ENCODE data around the gene KNSTRN.

Gene KNSTRN

GRCh38 chr15:40361640-40362039 is 20.9 kb upstream of the KNSTRN start:
- no peak for TF ChIP-seq CTCF (conservative IDR thresholded peaks at IDR 0.05)
- no peak for TF ChIP-seq ZFX (IDR thresholded peaks at IDR 0.05)
- H3K27ac ChIP-seq: no peak overlapping the region

- H3K27ac ChIP-seq: no peak overlapping the region
- TF ChIP-seq ZFX (IDR thresholded peaks at IDR 0.05) (no peak), CTCF (conservative IDR thresholded peaks at IDR 0.05) (no peak)
Measured at GRCh38 chr15:40363611-40364010, 18.9 kb upstream of the KNSTRN start.

- no peak for TF ChIP-seq CTCF (conservative IDR thresholded peaks at IDR 0.05)
- TF ChIP-seq ZFX (IDR thresholded peaks at IDR 0.05): no peak
- H3K27ac ChIP-seq: no peak overlapping the region
Measured at GRCh38 chr15:40364251-40364650, 18.3 kb upstream of the KNSTRN start.

- TF ChIP-seq CTCF (conservative IDR thresholded peaks at IDR 0.05): no peak
- no peak for TF ChIP-seq ZFX (IDR thresholded peaks at IDR 0.05)
- H3K27ac ChIP-seq: no peak overlapping the region
Measured at GRCh38 chr15:40365016-40365415, 17.5 kb upstream of the KNSTRN start.

- TF ChIP-seq CTCF (conservative IDR thresholded peaks at IDR 0.05): no peak
- no peak for TF ChIP-seq ZFX (IDR thresholded peaks at IDR 0.05)
- H3K27ac ChIP-seq: peak overlapping the region; percentile 73
Measured at GRCh38 chr15:40365624-40366456, 16.7 kb upstream of the KNSTRN start.

GRCh38 chr15:40366457-40367370 is 15.8 kb upstream of the KNSTRN start:
- TF ChIP-seq CTCF (conservative IDR thresholded peaks at IDR 0.05) (no peak), ZFX (IDR thresholded peaks at IDR 0.05) (no peak)

GRCh38 chr15:40367371-40367685 is 15.2 kb upstream of the KNSTRN start:
- TF ChIP-seq ZFX (IDR thresholded peaks at IDR 0.05): no peak
- no peak for TF ChIP-seq CTCF (conservative IDR thresholded peaks at IDR 0.05)
- peak overlapping the region; percentile 73 for H3K27ac ChIP-seq

More at GRCh38 chr15:40366457-40367370, 15.8 kb upstream of the KNSTRN start:
- H3K27ac ChIP-seq: peak overlapping the region; percentile 73
